Measurements from ENCODE around the gene SREBF1.

The SREBF1 gene

GRCh38 chr17:17763136-17763535 lies 73.7 kb downstream of the SREBF1 start:
- DNase-seq (ENCODE audit: low spot score), result no peak

- no peak for DNase-seq (ENCODE audit: low spot score)
Measured at GRCh38 chr17:17762744-17763105, 74.1 kb downstream of the SREBF1 start.

Small RNA genes lying within 50 kb of the gene (small RNA-seq; reads per million reads assigned to genes)
- gene MIR33B (0.16 to 1.5 reads per million in 2 experiments), gene MIR6777 (0 to 0.31 reads per million in 2 experiments)

Measured in SK-N-DZ (cell line).